HEK293T (cell line): ENCODE data around the gene SORD.

Experiments
- CTCF ChIA-PET: fragments of 350-600 bp; formaldehyde crosslinking; extraction: SDS; loops from one replicate; lab custom pipeline; 2021; ENCODE audit warnings: antibody characterized with exemption, inconsistent platforms; lab: Yijun Ruan, JAX
- POLR2A ChIA-PET: fragments of 350-600 bp; formaldehyde crosslinking; extraction: SDS; loops from one replicate; lab custom pipeline; 2020; ENCODE audit warnings: antibody characterized with exemption, inconsistent platforms; lab: Yijun Ruan, JAX
- DNase-seq: peaks from one replicate; pipeline ENCODE4 v3.0.0; 2012; ENCODE audit warnings: mixed read lengths; ENCODE audit errors: extremely low spot score
- ARNT ChIP-seq: fragments of 450-650 bp; IDR thresholded peaks from 2 replicates; pipeline ENCODE4 v1.6.1; 2017; ENCODE audit warnings: mild to moderate bottlenecking
- BHLHE40 ChIP-seq: fragments of 450-650 bp; IDR thresholded peaks from 2 replicates; pipeline ENCODE4 v1.6.1; 2016; ENCODE audit warnings: mild to moderate bottlenecking, moderate library complexity, borderline replicate concordance
- CTBP1 ChIP-seq: fragments of 450-650 bp; IDR thresholded peaks from 2 replicates; pipeline ENCODE4 v1.6.1; 2016; ENCODE audit warnings: borderline replicate concordance
- ELF4 ChIP-seq: fragments of 450-650 bp; IDR thresholded peaks from 2 replicates; pipeline ENCODE4 v1.6.1; 2017; ENCODE audit warnings: antibody characterized with exemption
- FOXK2 ChIP-seq: fragments of 450-650 bp; IDR thresholded peaks from 2 replicates; pipeline ENCODE4 v1.6.1; 2016; ENCODE audit warnings: mild to moderate bottlenecking
- FOXM1 ChIP-seq: fragments of 450-650 bp; IDR thresholded peaks from 2 replicates; pipeline ENCODE4 v1.6.1; 2017; ENCODE audit warnings: mild to moderate bottlenecking, borderline replicate concordance
- HDGF ChIP-seq: fragments of 450-650 bp; IDR thresholded peaks from 2 replicates; pipeline ENCODE4 v1.6.1; 2017; ENCODE audit warnings: antibody characterized with exemption, borderline replicate concordance
- L3MBTL2 ChIP-seq: fragments of 450-650 bp; conservative IDR thresholded peaks from 2 replicates; pipeline ENCODE4 v1.6.1; 2016; ENCODE audit warnings: mild to moderate bottlenecking
- LEF1 ChIP-seq: fragments of 450-650 bp; IDR thresholded peaks from 2 replicates; pipeline ENCODE4 v1.6.1; 2017; ENCODE audit warnings: mild to moderate bottlenecking, borderline replicate concordance
- NFRKB ChIP-seq: fragments of 450-650 bp; IDR thresholded peaks from 2 replicates; pipeline ENCODE4 v1.6.1; 2016; ENCODE audit warnings: mild to moderate bottlenecking, moderate library complexity
- SP1 ChIP-seq: fragments of 450-650 bp; IDR thresholded peaks from 2 replicates; pipeline ENCODE4 v1.6.1; 2017
- SUZ12 ChIP-seq: fragments of 450-650 bp; IDR thresholded peaks from 2 replicates; pipeline ENCODE4 v1.6.1; 2016; ENCODE audit warnings: mild to moderate bottlenecking
- TARDBP ChIP-seq: fragments of 450-650 bp; IDR thresholded peaks from 2 replicates; pipeline ENCODE4 v1.6.1; 2016
- ZNF384 ChIP-seq: fragments of 450-650 bp; IDR thresholded peaks from 2 replicates; pipeline ENCODE4 v1.6.1; 2016
- TF ChIP-seq, protein P1 (sequence below): fragments of 450-650 bp; IDR thresholded peaks from 2 replicates; pipeline ENCODE4 v1.6.1; 2016

Gene SORD

DNA sequence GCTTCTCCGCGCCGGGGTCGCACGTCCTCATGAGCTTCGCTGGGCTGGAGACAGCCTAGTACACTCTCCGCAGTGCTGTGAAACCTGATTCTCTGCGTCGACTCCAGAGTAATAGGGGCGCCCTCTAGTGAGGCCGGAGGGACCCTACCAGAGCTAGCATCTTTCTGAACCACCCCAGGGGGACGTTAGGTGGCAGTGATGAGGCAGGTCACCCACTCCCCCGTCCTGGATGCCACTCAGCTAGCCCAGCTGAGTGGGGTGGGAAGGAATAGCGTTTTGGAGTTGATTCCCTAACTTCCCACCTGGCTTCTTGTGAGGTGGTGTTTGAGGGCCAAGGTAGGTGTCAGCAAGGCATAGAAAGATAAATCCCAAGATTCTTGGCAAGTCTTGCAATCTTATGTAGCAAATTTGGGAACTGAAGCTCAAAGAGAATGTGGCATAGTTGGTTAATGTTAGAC is 95.2 kb downstream of the SORD start:
- TF ChIP-seq FOXK2 (no peak), SP1 (no peak), TARDBP (no peak), ZNF384 (no peak), LEF1 (no peak)
- TF ChIP-seq, protein P1, sequence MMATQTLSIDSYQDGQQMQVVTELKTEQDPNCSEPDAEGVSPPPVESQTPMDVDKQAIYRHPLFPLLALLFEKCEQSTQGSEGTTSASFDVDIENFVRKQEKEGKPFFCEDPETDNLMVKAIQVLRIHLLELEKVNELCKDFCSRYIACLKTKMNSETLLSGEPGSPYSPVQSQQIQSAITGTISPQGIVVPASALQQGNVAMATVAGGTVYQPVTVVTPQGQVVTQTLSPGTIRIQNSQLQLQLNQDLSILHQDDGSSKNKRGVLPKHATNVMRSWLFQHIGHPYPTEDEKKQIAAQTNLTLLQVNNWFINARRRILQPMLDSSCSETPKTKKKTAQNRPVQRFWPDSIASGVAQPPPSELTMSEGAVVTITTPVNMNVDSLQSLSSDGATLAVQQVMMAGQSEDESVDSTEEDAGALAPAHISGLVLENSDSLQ: peak; percentile 70; the same call in 1 of the 2 replicates
- POLR2A ChIA-PET: interaction anchor here (0.7 to 1.3 kb wide), 2 partner anchors 29 to 284 kb away, joined by 3 to 4 read pairs; a partner anchor contains a TSS
- CTCF ChIA-PET: interaction anchor here (0.6 to 1.6 kb wide), 18 partner anchors 9 to 476 kb away, joined by 3 to 12 read pairs (median 5); no protein-coding TSS in a partner anchor
- DNase-seq: peak; percentile 87

DNA sequence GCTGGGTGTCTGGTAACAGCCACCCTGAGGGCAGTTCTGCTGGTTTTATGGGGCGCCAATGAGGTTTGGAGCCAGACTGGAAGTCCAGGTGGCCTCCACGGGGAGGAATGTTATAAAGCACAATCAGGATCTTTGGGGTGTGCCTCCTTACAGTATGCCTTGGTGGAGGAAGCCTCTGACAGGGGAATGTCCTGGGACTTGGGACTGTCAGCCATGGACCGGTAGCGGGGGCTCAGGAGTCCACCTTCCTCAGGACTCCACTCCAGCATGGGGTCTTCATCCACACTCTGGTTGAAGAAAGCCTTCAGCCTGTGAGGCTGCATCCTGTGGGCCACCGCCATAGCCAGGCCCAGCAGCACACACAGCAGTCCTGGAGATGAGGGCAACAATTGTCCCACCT is 96.0 kb downstream of the SORD start:
- TF ChIP-seq BHLHE40 (no peak), SUZ12 (no peak)
- POLR2A ChIA-PET: interaction anchor here (1.3 kb wide), 1 partner anchor 283 kb away, joined by 4 read pairs; a partner anchor contains a TSS
- DNase-seq: no peak
- CTCF ChIA-PET: interaction anchor here (0.8 to 1.6 kb wide), 5 partner anchors 8 to 346 kb away, joined by 4 to 12 read pairs (median 8); no protein-coding TSS in a partner anchor

DNA sequence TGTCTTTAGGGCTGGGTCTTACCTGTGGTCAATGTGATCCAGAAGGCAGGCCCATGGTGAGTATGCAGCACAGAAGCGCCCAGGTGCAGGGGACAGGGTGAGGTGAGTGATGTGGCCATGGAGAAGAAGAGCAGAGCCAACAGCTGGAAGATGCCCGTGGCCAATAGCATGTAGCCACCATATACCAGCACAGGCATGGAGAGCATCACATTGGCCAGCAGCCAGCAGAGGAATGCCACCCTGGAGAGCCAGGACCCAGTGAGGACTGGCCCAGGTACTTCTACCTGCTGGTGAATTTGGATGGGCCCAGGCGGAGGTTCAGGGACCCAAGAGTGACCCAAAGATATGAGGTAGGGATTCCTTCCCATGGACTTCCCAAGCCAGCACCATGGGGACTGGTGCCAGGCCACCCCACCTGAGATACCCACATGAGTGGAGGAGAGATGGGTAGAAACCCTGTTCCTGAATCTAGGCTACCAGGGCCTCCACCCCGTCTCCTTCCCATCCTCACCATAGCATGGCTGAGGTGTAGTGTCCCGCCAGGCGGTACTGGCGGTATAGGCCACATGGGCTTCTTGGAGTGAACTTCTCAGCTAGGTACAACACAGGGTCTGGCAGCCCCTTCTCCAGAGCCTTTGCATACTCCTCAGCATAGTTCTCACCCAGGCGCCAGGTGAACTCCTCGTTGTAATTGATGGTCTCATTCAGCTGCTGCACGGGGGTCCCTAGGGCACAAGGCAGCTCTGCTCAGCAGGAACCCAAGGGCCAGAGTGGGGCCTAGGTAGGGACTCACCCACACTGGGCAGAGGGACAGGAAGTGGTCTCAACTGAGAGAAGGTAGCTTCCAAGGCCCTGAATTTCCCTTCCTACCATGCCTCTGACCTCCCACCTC is 97.3 kb downstream of the SORD start:
- POLR2A ChIA-PET: no interaction called here
- DNase-seq: no peak
- CTCF ChIA-PET: interaction anchor here (0.7 kb wide), 1 partner anchor 46 kb away, joined by 3 read pairs; no protein-coding TSS in a partner anchor
- TF ChIP-seq BHLHE40 (no peak), SP1 (no peak), ELF4 (no peak), ZNF384 (no peak), HDGF (no peak), ARNT (no peak), FOXK2 (no peak), L3MBTL2 (no peak)
- TF ChIP-seq, protein P1: no peak

DNA sequence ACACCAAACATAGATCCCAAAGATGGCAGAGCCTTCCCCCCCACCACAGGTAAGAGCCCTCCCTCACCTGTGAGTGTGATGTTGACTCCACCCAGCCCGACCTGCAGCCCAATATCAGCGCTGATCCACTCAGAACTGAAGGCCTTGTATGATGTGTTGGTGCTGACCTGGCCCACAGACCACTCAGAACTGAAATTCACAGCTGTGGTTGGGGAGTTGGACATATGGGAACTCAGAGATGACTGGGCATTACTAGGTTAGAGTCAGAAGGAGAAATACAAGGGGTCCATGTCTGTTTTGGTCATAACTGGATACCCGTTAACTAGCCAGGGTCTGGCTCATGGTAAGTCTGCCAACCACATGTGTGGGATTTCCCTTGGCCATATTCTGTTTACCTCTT is 98.0 kb downstream of the SORD start:
- no peak for TF ChIP-seq NFRKB
- no peak for TF ChIP-seq FOXM1
- TF ChIP-seq HDGF: no peak
- TF ChIP-seq SP1: no peak
- no peak for TF ChIP-seq ARNT
- no peak for TF ChIP-seq TARDBP
- TF ChIP-seq SUZ12: no peak
- TF ChIP-seq, protein P1: no peak
- POLR2A ChIA-PET: no interaction called here
- CTCF ChIA-PET: no interaction called here
- DNase-seq: no peak

DNA sequence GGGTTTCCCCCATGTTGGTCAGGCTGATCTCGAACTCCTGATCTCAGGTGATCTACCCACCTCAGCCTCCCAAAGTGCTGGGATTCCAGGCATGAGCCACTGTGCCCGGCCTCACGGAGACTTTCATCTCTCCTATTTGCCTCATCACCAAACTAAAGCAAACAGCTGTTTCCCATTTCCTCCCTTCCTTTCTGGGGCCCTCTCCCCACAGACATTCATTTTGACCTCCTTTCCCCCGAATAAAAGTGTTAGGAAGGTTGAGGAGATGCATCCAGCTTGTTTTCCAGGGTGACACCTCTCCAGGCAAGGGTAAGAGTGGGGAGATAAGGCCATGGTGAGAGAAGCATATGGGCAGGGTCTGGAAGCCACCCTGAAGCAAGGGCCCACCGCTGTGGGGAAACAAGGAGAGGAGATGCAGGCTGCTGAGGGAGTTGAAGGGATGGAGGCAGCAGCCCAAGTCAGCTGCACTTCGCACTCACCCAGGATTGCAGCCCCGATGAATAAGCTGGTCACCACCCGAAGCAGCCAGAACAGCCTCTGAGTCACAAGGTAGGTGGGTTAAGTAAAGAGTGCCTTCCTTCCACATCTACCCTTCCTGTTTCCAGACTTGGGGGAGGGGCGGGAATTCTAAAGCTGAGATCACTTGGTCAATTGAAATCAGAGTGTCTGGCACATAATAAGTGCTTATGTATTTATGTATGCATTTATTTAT is 98.9 kb downstream of the SORD start:
- CTCF ChIA-PET: interaction anchor here (0.6 kb wide), 1 partner anchor 56 kb away, joined by 3 read pairs; no protein-coding TSS in a partner anchor
- TF ChIP-seq LEF1 (no peak), ARNT (no peak)
- POLR2A ChIA-PET: no interaction called here
- DNase-seq: no peak

DNA sequence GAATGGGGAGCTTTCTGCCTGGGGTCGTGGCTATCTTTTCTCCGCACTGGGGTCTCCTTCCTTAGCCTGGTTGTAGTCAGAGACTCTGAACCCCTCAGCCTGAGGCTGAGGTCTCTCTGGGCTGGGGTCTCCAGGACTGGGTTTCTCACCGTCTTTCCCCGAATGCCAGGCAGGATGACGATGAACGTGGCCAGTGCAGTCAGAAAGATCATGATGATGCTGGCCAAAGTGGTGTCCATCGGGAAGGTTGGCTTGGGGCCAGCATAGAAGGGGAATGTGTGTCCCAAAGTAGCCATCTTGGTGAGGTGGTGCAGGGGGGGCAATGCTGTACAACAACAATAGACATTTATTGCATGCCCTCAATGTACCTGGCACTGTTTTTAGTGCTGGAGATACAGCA is 99.7 kb downstream of the SORD start:
- ChIA-PET CTCF (no interaction called here), POLR2A (no interaction called here)
- DNase-seq: no peak
- no peak for TF ChIP-seq ZNF384
- TF ChIP-seq ARNT: no peak
- TF ChIP-seq TARDBP: no peak
- no peak for TF ChIP-seq FOXK2

DNA sequence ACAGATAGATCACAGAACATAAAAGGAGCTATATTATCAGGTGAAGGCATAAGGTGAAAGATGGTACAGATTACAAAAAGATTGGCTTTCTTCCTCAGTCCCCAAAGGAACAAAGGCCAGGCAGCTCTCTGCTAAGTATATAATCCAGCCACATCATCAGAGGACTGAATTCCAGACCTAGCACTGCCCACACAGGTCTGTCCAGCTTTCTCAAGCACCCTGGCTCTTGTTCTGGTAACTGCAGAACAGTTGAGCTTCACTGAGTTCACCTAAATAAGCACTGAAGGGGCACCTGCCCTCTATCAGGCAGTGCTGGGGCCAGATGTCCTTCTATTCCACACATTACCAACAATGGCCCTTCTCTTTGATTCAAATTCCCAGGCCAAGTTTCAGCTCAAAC is 100.4 kb downstream of the SORD start:
- ChIA-PET POLR2A (no interaction called here), CTCF (no interaction called here)
- DNase-seq: no peak
- TF ChIP-seq, protein P1: no peak
- TF ChIP-seq CTBP1: no peak
- no peak for TF ChIP-seq SP1
- no peak for TF ChIP-seq BHLHE40
- TF ChIP-seq FOXM1: no peak
- no peak for TF ChIP-seq ARNT
- no peak for TF ChIP-seq ZNF384
- no peak for TF ChIP-seq FOXK2
- no peak for TF ChIP-seq TARDBP
